ENCODE data around the gene SYNDIG1L.

- TF ChIP-seq POLR2AphosphoS5 (IDR thresholded peaks at IDR 0.05; ENCODE audit: low read depth, low read length) (no peak), CTCF (IDR thresholded peaks at IDR 0.05; ENCODE audit: control extremely low read depth in 1 of 3, insufficient read depth in 1 of 3, low read depth in 1 of 3, low read length in 3 of 3) (no peak), TAF1 (IDR thresholded peaks at IDR 0.05; ENCODE audit: low read depth, low read length) (no peak), CREB1 (IDR thresholded peaks at IDR 0.05) (no peak), SRF (IDR thresholded peaks at IDR 0.05; ENCODE audit: low read depth, low read length) (no peak), SUZ12 (IDR thresholded peaks at IDR 0.05; ENCODE audit: low read length) (no peak), NRF1 (IDR thresholded peaks at IDR 0.05; ENCODE audit: low read depth, low read length) (no peak), CBX5 (IDR thresholded peaks at IDR 0.05; ENCODE audit: low read depth, low read length) (no peak), CEBPB (IDR thresholded peaks at IDR 0.05; ENCODE audit: low read depth, low read length) (no peak), EGR1 (IDR thresholded peaks at IDR 0.05; ENCODE audit: borderline replicate concordance, low read depth, low read length) (no peak), CHD7 (IDR thresholded peaks at IDR 0.05; ENCODE audit: insufficient replicate concordance, low read length) (no peak), EZH2 (IDR thresholded peaks at IDR 0.05; ENCODE audit: low read depth, low read length, severe bottlenecking) (no peak), USF2 (IDR thresholded peaks at IDR 0.05; ENCODE audit: low read length) (no peak)
These were observed 34.0 kb upstream of the SYNDIG1L start for GRCh38 chr14:74459976-74460375.

All from H1 (cell line).